GM15510 (cell line): Measurements from ENCODE around the gene ZNRD2.
A peak's percentile ranks its signal among the peaks of the same experiment; 100 is the strongest.

Experiments used
- POLR2A ChIP-seq: IDR thresholded peaks from 3 replicates; pipeline ENCODE4 v1.6.1; 2011; ENCODE audit warnings: borderline replicate concordance; ENCODE audit not compliant: insufficient read length; ENCODE audit errors: extremely low read depth

ZNRD2 gene

DNA sequence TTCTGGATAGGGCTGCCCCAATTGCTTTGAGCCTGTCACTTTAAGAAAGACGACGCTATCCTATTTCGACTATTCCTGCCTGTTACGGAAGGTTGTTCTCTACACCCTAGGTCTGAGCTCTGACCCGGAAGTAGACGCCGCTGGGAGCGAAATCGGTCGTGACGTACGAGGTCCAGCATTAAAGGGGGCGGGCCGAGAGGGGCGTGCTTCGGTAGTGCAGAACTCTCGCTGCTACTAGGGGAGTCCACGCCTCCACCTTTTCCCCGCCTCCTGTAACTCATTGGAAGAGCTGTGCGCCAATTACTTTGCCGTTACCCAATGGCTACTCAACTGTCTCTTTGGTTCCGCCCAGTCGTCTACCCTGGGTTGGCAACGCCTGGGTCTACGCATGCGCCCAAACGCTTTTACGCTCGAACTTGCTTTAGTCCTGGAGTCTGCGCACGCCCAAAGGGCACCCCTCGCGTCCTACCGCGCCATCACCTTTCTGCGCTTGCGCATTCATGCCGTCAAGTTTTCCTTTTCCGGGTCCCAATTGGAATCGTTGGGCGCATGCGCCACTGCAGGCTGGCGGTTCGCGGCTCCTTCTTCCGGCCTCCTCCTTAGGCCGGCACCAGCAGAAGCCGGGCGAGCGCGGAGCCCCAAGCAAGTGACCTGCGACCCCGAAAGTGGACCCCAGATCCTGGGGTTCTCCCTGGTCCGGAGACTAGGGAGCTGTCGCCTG lies 45.1 kb downstream of the ZNRD2 start, which contains the start of gene PCNX3:
TSS of gene PCNX3 (plus strand) at position 548 of the 721 bp plus-strand sequence. CDS start 536 bp downstream, outside the sequence.
- peak; percentile 61 for TF ChIP-seq POLR2A

GRCh38 chr11:65615950-65616574 lies 45.8 kb downstream of the ZNRD2 start:
- TF ChIP-seq POLR2A, result no peak

DNA sequence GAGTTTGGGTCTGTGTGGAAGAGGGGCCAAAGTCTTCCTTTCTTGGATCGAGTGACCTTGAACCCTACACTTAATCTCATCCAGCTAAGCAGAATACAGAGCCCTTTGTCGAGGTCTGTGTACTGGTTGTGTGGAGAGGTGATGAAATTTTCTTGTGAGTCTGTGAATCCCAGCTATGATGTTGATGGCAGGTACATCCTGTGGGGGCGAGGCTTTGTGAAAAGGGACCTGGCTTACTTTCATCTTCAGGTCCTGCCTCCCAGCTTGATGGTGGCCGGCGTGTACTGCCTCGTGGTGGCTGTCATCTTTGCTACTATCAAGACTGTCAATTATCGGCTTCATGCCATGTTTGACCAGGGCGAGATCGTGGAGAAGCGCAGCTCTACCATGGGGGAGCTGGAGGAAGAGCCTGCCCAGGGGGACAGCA lies 46.3 kb downstream of the ZNRD2 start:
- TF ChIP-seq POLR2A, result no peak

GRCh38 chr11:65617136-65617850 lies 47.0 kb downstream of the ZNRD2 start:
- TF ChIP-seq POLR2A, result no peak

- no peak for TF ChIP-seq POLR2A
Observed at GRCh38 chr11:65617990-65618751, 47.9 kb downstream of the ZNRD2 start.

DNA sequence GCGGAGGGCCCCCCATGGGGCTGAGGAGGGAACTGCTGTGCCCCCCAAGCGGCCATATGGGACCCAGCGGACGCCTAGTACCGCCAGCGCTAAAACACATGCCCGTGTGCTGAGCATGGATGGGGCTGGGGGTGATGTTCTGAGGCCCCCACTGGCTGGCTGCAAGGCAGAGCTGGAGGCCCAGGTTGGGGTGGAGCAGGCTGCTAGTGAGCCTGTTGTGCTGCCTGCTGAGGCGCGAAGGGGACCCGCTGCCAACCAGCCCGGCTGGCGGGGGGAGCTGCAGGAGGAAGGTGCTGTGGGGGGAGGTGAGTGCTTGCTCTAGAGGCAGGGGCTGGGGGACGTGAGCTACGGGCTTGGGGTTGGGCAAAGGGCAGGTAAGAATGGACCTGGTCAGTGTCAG lies 48.5 kb downstream of the ZNRD2 start:
- TF ChIP-seq POLR2A, result no peak

GRCh38 chr11:65619281-65619928 lies 49.1 kb downstream of the ZNRD2 start:
- TF ChIP-seq POLR2A, result no peak

GRCh38 chr11:65620666-65621065 lies 50.4 kb downstream of the ZNRD2 start:
- TF ChIP-seq POLR2A, result no peak

- no peak for TF ChIP-seq POLR2A
Observed at GRCh38 chr11:65621460-65621859, 51.2 kb downstream of the ZNRD2 start.
